Hematopoietic multipotent progenitor cell treated with erythropoietin and hydrocortisone succinate and interleukin-3 and kit ligand, for 4 days (in vitro differentiated cells): ENCODE results near the gene GORASP1.

Source experiments
- DNase-seq: peaks from one replicate; pipeline ENCODE4 v3.0.0-alpha.2; 2015

The GORASP1 gene

GRCh38 chr3:39140341-39140971, 33.0 kb upstream of the GORASP1 start:
- DNase-seq = no peak

GRCh38 chr3:39139442-39139841, 32.0 kb upstream of the GORASP1 start:
- DNase-seq = no peak

- no peak for DNase-seq
Observed at GRCh38 chr3:39138804-39139415, 31.5 kb upstream of the GORASP1 start.

- DNase-seq = no peak
Observed at GRCh38 chr3:39137991-39138803, 30.8 kb upstream of the GORASP1 start.

- DNase-seq = no peak
Observed at GRCh38 chr3:39137435-39137936, 30.1 kb upstream of the GORASP1 start.

- peak; percentile 36 for DNase-seq
Observed at GRCh38 chr3:39136533-39137434, 29.4 kb upstream of the GORASP1 start.

GRCh38 chr3:39135170-39135805, 27.9 kb upstream of the GORASP1 start:
- DNase-seq = no peak

GRCh38 chr3:39134305-39134704, 26.9 kb upstream of the GORASP1 start:
- no peak for DNase-seq

- no peak for DNase-seq
Observed at GRCh38 chr3:39133822-39134221, 26.4 kb upstream of the GORASP1 start.

- no peak for DNase-seq
Observed at GRCh38 chr3:39133093-39133490, 25.7 kb upstream of the GORASP1 start.

- no peak for DNase-seq
Observed at GRCh38 chr3:39132096-39133092, 25.0 kb upstream of the GORASP1 start.

- DNase-seq = no peak
Observed at GRCh38 chr3:39130693-39131265, 23.4 kb upstream of the GORASP1 start.

GRCh38 chr3:39130026-39130425, 22.6 kb upstream of the GORASP1 start:
- no peak for DNase-seq

GRCh38 chr3:39128951-39129350, 21.5 kb upstream of the GORASP1 start:
- DNase-seq = no peak

- peak; percentile 31 for DNase-seq
Observed at GRCh38 chr3:39127908-39128304, 20.5 kb upstream of the GORASP1 start.

- no peak for DNase-seq
Observed at GRCh38 chr3:39127269-39127907, 20.0 kb upstream of the GORASP1 start.

GRCh38 chr3:39126532-39127071, 19.2 kb upstream of the GORASP1 start:
- peak; percentile 83 for DNase-seq

GRCh38 chr3:39125841-39126500, 18.5 kb upstream of the GORASP1 start:
- DNase-seq = no peak
